HepG2 (cell line): ENCODE results near the gene SLC25A17. TPM values are rescaled to one million over a fixed set of nuclear protein-coding genes. Genes with fewer than 3 reads are reported as not detected.
A peak's percentile ranks its signal among the peaks of the same experiment; 100 is the strongest.

ENCODE experiments used
- HMG20A ChIP-seq: IDR thresholded peaks from 2 replicates; pipeline ENCODE4 v1.6.1; 2016; ENCODE audit warnings: borderline replicate concordance
- HNRNPL ChIP-seq: fragments of 200-400 bp; formaldehyde crosslinking; IDR thresholded peaks from 2 replicates; pipeline ENCODE4 v1.6.1; 2017; ENCODE audit warnings: mild to moderate bottlenecking, low read depth, low read length
- IKZF4 ChIP-seq: sonication (generic); formaldehyde crosslinking; IDR thresholded peaks from 2 replicates; pipeline ENCODE4 v1.5.1; 2020; ENCODE audit warnings: borderline replicate concordance, mild to moderate bottlenecking, low read depth, missing genetic modification reagents; ENCODE audit errors: not compliant biosample characterization
- KDM4B ChIP-seq: sonication (generic); formaldehyde crosslinking; IDR thresholded peaks from 2 replicates; pipeline ENCODE4 v1.4.0; 2020; ENCODE audit warnings: missing genetic modification reagents
- LRRFIP1 ChIP-seq: sonication (generic); formaldehyde crosslinking; conservative IDR thresholded peaks from 2 replicates; pipeline ENCODE4 v1.4.0; 2020; ENCODE audit warnings: missing genetic modification reagents
- MYNN ChIP-seq: sonication (generic); formaldehyde crosslinking; IDR thresholded peaks from 2 replicates; pipeline ENCODE4 v1.4.0; 2020; ENCODE audit warnings: mild to moderate bottlenecking, low read depth, missing genetic modification reagents
- REPIN1 ChIP-seq: sonication (generic); formaldehyde crosslinking; IDR thresholded peaks from 2 replicates; pipeline ENCODE4 v1.8.0; 2022; ENCODE audit warnings: missing genetic modification reagents, low read depth, mild to moderate bottlenecking, borderline replicate concordance
- RFX1 ChIP-seq: fragments of 450-650 bp; IDR thresholded peaks from 2 replicates; pipeline ENCODE4 v1.6.1; 2017
- SP5 ChIP-seq: IDR thresholded peaks from 2 replicates; pipeline ENCODE4 v1.6.1; 2016; ENCODE audit warnings: low read depth, borderline replicate concordance
- XRCC5 ChIP-seq: fragments of 200-400 bp; formaldehyde crosslinking; optimal IDR thresholded peaks from 2 replicates; pipeline ENCODE3; 2017; ENCODE audit warnings: mild to moderate bottlenecking, low read length
- ZBTB33 ChIP-seq: sonication (generic); formaldehyde crosslinking; IDR thresholded peaks from 2 replicates; pipeline ENCODE4 v1.4.0; 2020; ENCODE audit warnings: missing genetic modification reagents
- ZFX ChIP-seq: sonication (generic); formaldehyde crosslinking; IDR thresholded peaks from 2 replicates; pipeline ENCODE4 v1.4.0; 2020; ENCODE audit warnings: mild to moderate bottlenecking, low read depth, missing genetic modification reagents, moderate library complexity
- ZHX1 ChIP-seq: sonication (generic); formaldehyde crosslinking; IDR thresholded peaks from 2 replicates; pipeline ENCODE4 v1.8.1; 2022; ENCODE audit warnings: low read depth, mild to moderate bottlenecking, missing genetic modification reagents
- ZNF10 ChIP-seq: sonication (generic); formaldehyde crosslinking; IDR thresholded peaks from 2 replicates; pipeline ENCODE4 v1.4.0; 2020; ENCODE audit warnings: mild to moderate bottlenecking, low read depth, missing genetic modification reagents, borderline replicate concordance
- ZNF556 ChIP-seq: sonication (generic); formaldehyde crosslinking; IDR thresholded peaks from 2 replicates; pipeline ENCODE4 v1.4.0; 2020; ENCODE audit warnings: mild to moderate bottlenecking, missing genetic modification reagents, borderline replicate concordance
- ZNF563 ChIP-seq: sonication (generic); formaldehyde crosslinking; IDR thresholded peaks from 2 replicates; pipeline ENCODE4 v1.8.0; 2022; ENCODE audit warnings: mild to moderate bottlenecking, moderate library complexity, missing genetic modification reagents
- ZNF768 ChIP-seq: sonication (generic); formaldehyde crosslinking; IDR thresholded peaks from 2 replicates; pipeline ENCODE4 v1.4.0; 2020; ENCODE audit warnings: missing genetic modification reagents
- ZNF770 ChIP-seq: sonication (generic); formaldehyde crosslinking; IDR thresholded peaks from 2 replicates; pipeline ENCODE4 v1.5.0; 2020; ENCODE audit warnings: mild to moderate bottlenecking, missing genetic modification reagents
- ZSCAN9 ChIP-seq: IDR thresholded peaks from 2 replicates; pipeline ENCODE4 v1.6.1; 2016; ENCODE audit warnings: borderline replicate concordance
- polyA plus RNA-seq, 8 experiments: library from polyadenylated mRNA; depleted of rRNA in 3 of 8; stranded (reverse) in 7 of 8; unstranded in 1 of 8; fragments of >200 nt; fragmentation: Illumina TruSeq in 4 of 8; extraction: Trizol in 4 of 8; gene quantifications; 2 replicates each; pipeline versions ENCODE4 v1.2.1 to v1.2.3, GENCODE V29; 2011 to 2016; ENCODE audit warnings: low read depth in 4 of 8, missing spikeins in 1 of 8, mixed read lengths in 1 of 8; ENCODE audit not compliant: insufficient read depth in 1 of 8
- total RNA-seq, 5 experiments: library from RNA; depleted of rRNA; stranded (reverse); fragments of >200 nt; fragmentation: Illumina TruSeq; extraction: Trizol; gene quantifications; 2 replicates each; pipeline ENCODE4 v1.2.3, GENCODE V29; 2016; ENCODE audit warnings: low read depth in 1 of 5

The SLC25A17 gene
- total and polyA plus RNA-seq, 2 of the 13 experiments (the other 11 are each of a cell fraction or from before 2014, with no cell fraction given) = 15.7 to 27.9 TPM

- TF ChIP-seq ZBTB33 (CRISPR knock-in tag) (no peak), ZFX (CRISPR knock-in tag) (no peak), HNRNPL (no peak), LRRFIP1 (CRISPR knock-in tag) (no peak), MYNN (CRISPR knock-in tag) (no peak), XRCC5 (no peak), ZNF768 (CRISPR knock-in tag) (peak; percentile 35; the same call in 1 of the 2 replicates), ZSCAN9 (CRISPR knock-in tag) (no peak), REPIN1 (CRISPR knock-in tag) (no peak; the same call in 1 of the 2 replicates), SP5 (no peak), IKZF4 (CRISPR knock-in tag) (no peak), ZNF563 (CRISPR knock-in tag) (no peak), KDM4B (no peak), ZHX1 (no peak), HMG20A (CRISPR knock-in tag) (no peak), ZNF556 (CRISPR knock-in tag) (0 out of 2 replicates have a peak, but pooled peaks have one; percentile 19), ZNF770 (CRISPR knock-in tag) (0 out of 2 replicates have a peak, but pooled peaks have one; percentile 12), RFX1 (no peak), ZNF10 (CRISPR knock-in tag) (no peak)
Observed at GRCh38 chr22:40855979-40856512, 36.9 kb upstream of the SLC25A17 start (continued).
